LNCaP clone FGC (cell line): ENCODE results near the gene FOXA2.

ENCODE experiments used
- DNase-seq: peaks from one replicate; pipeline ENCODE4 v3.0.0-alpha.2; 2011; ENCODE audit warnings: low read depth
- H3K4me3 ChIP-seq: 2 replicates; pipeline ENCODE4 v1.5.1; 2011; ENCODE audit warnings: mild to moderate bottlenecking, low read depth, low read length, control low read depth
- TF ChIP-seq, protein P1 (sequence below): IDR thresholded peaks from 2 replicates; pipeline ENCODE4 v1.5.1; 2012; ENCODE audit warnings: mild to moderate bottlenecking; ENCODE audit not compliant: control insufficient read depth, insufficient read depth; ENCODE audit errors: extremely low read depth

The FOXA2 gene

DNA sequence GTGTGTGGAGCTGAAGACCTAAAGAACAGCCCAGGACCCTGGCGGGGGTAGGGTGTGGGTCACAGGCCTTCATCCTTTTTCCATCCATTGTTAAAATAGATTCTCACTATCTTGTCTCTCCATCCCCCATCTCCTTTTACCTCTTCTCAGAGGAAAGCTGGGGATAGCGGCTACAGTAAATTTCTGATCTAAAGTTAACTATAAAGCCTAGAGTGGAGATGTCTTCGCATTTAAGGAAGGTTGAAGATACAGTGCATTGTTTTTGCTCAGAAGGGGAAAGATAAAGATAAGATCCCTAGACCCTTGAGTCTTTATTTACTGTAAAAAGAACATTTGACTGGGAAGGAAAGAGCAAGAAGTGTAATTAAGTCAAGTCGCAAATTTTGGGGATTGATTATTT, 8.6 kb downstream of the FOXA2 start:
- H3K4me3 ChIP-seq = no peak overlapping the region
- TF ChIP-seq, protein P1, sequence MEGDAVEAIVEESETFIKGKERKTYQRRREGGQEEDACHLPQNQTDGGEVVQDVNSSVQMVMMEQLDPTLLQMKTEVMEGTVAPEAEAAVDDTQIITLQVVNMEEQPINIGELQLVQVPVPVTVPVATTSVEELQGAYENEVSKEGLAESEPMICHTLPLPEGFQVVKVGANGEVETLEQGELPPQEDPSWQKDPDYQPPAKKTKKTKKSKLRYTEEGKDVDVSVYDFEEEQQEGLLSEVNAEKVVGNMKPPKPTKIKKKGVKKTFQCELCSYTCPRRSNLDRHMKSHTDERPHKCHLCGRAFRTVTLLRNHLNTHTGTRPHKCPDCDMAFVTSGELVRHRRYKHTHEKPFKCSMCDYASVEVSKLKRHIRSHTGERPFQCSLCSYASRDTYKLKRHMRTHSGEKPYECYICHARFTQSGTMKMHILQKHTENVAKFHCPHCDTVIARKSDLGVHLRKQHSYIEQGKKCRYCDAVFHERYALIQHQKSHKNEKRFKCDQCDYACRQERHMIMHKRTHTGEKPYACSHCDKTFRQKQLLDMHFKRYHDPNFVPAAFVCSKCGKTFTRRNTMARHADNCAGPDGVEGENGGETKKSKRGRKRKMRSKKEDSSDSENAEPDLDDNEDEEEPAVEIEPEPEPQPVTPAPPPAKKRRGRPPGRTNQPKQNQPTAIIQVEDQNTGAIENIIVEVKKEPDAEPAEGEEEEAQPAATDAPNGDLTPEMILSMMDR = no peak
- DNase-seq = no peak

DNA sequence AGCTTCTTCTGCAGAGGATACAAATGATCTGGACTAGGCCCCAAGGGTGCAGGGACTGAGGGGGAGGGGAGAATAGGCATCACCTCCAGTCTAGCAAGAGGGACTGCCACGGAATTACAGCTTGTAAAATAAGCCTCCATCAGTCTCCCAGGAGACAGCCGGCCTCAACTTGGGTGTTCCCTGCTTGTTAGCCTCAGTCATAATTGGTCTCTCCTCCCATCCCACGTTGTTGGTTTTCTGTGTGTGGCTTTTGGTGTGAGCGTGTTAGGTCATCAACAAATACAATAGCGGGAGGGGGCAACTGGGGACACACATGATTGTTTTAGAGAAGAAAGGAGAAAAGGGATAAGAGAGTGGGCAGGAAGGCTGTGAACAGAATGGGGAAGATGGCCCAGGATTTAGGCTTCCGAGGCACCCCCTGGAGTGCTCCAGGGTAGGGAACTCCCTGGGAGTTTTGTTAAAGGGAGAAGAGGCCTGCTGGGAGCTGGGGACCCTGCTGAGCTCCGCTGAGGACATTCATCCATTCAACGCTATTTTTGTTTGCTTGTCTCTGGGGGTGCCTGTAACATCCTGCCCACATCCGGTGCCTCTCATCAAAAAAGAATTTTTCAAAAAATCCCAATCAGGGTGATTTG, 9.2 kb downstream of the FOXA2 start:
- H3K4me3 ChIP-seq = no peak overlapping the region
- TF ChIP-seq, protein P1 = no peak
- no peak for DNase-seq

DNA sequence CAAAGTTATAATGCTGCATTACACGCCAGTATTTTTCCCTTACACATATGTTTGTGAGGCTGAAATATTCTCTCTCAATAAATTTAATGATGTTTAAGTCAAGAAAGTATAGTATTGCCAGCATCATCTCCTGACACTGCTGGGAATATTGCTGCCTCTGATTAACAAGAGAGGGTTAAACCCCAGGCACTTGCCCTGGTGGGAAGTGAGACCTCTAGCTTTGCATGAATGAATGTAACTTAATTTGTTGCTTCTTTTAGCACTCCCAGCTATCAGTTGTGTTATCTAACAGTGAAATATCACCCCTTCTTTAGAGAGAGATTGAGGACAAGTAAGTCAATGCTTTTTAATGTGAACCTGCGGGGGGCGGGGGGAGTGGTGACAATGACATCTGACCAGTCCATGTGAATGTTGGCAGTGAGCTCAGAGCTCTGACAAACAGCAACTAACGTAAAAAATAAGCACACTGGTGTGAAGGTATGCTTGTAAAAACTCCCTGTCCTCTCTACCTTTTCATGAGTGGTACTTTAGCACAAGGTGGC, 9.8 kb downstream of the FOXA2 start:
- H3K4me3 ChIP-seq = no peak overlapping the region
- no peak for DNase-seq
- TF ChIP-seq, protein P1 = no peak

DNA sequence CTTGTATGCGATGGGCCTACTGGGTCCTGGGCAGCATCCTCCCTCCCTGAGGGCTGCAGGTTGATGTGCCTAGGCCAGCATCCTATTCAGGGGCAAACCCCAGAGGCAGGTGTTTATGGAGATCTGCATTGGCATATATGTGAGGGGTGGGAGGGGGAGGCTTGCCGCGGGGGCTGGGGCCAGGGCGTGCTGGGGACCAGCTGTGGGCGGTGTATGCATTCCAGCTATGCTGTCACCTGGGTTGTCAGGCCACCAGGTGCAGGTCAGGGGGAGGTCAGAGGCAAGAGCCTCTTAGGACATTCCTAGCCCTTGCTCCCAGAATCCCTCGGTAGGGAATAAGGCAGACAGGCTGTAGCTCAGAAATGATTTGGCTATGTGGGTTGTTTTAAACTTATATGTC, 11.9 kb downstream of the FOXA2 start:
- TF ChIP-seq, protein P1 = no peak
- DNase-seq = no peak
- H3K4me3 ChIP-seq = no peak overlapping the region

DNA sequence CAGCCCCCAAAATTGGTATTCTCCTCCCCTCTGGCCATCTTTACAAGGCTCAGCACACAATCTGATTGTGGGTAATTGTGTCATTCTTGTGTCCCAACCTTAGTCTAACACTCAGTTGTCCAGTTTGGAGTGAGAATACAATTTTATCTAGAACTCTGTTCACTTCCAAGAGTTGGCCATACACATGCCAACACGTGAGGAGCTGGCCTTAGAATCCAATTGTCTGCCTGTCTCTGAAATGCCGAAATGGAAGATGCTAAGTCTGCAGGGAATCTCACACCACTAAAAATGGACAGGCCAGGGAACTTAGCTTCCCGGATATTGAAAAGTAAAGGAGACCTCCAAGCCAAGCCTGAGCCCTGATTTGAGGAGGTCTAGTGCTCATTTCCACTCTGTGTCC, 12.3 kb downstream of the FOXA2 start:
- TF ChIP-seq, protein P1 = no peak
- DNase-seq = no peak
- H3K4me3 ChIP-seq = no peak overlapping the region

DNA sequence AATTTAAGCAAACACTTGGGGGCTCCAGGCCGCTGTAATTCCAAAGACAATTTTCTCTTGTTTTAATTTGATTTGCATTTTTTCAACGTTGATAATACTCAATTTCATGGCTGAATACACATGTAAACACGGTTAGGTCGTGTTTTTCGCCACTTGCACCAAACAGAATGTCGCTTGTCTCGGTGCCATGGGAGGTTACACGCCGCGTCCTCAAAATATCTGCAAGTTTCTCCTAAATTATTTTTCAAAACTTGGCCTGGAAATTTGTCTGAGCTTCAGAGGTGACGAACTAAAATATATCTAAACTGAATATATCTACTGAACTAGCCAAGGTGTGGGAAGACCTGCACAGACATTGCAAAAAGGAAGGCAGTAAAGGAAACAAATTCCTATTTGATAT, 15.0 kb downstream of the FOXA2 start:
- TF ChIP-seq, protein P1 = no peak
- no peak overlapping the region for H3K4me3 ChIP-seq
- DNase-seq = no peak

DNA sequence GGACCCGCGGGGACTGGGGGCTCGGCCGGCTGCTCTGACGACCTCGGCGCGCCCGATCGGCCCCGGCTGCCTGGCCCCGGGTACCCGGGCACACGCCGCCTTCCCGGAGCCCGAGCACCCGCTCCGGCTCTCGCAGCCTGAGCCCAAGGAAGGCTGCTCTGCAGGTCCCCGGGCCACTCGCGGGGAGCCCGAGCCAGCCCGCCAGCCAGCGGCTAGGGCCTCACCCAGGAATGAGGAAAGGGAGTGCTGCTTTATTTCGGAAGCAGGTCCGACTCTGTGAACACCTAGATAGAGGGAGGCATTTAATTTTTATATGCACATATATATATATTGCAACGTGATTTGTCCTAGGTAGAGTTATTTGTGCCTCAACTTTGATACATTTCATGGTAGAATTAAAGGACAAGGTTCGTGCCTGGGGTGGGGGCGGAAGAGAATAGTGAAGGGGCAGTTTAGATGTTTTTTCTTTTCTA, 15.5 kb downstream of the FOXA2 start:
- TF ChIP-seq, protein P1 = no peak
- no peak for DNase-seq
- no peak overlapping the region for H3K4me3 ChIP-seq
